Measurements from ENCODE around the gene GNA12.
"Not testable (repeated sequence)": the region's sequence is repeated elsewhere in the genome, so short reads cannot be mapped to it uniquely, and the experiment has no call there.

The GNA12 gene

GRCh38 chr7:2858621-2859020, 14.5 kb upstream of the GNA12 start:
- H3K4me3 ChIP-seq (ENCODE audit: low read length): no peak overlapping the region
- no peak overlapping the region for H3K27ac ChIP-seq (ENCODE audit: low read length)
- H3K4me1 ChIP-seq (ENCODE audit: low read length): peaks cover 5% of the 10 kb centered on the region
- no peaks in the 10 kb centered on the region for H3K9me2 ChIP-seq (replicated peaks; ENCODE audit: insufficient read depth, low read length)
- no peaks in the 10 kb centered on the region for H3K79me2 ChIP-seq (ENCODE audit: low read length)
- no peak overlapping the region for H3K4me2 ChIP-seq (ENCODE audit: low read depth, low read length)
- no peak overlapping the region for H3K9ac ChIP-seq (ENCODE audit: low read length)
- no peak overlapping the region for H2AFZ ChIP-seq (ENCODE audit: low read length)
- H3K9me3 ChIP-seq (replicated peaks; ENCODE audit: insufficient read depth, low read length): no peaks in the 10 kb centered on the region
- no peaks in the 10 kb centered on the region for H3F3A ChIP-seq (ENCODE audit: insufficient read depth, low read length)
- no peaks in the 10 kb centered on the region for H4K20me1 ChIP-seq (ENCODE audit: insufficient read depth, low read length)
- TF ChIP-seq CTCF (IDR thresholded peaks at IDR 0.05; ENCODE audit: low read length) (no peak), EZH2phosphoT487 (IDR thresholded peaks at IDR 0.05; ENCODE audit: low read length) (no peak)
- no peaks in the 10 kb centered on the region for H3K27me3 ChIP-seq (replicated peaks; ENCODE audit: insufficient read depth, low read length)
- no peaks in the 10 kb centered on the region for H3K36me3 ChIP-seq (replicated peaks; ENCODE audit: insufficient read depth, low read length)
- DNase-seq: no peak

GRCh38 chr7:2856388-2857169, 12.5 kb upstream of the GNA12 start:
- H3F3A ChIP-seq (ENCODE audit: insufficient read depth, low read length): no peaks in the 10 kb centered on the region
- H3K4me2 ChIP-seq (ENCODE audit: low read depth, low read length): no peak overlapping the region
- no peak overlapping the region for H3K4me3 ChIP-seq (ENCODE audit: low read length)
- no peak for DNase-seq
- H3K4me1 ChIP-seq (ENCODE audit: low read length): no peaks in the 10 kb centered on the region
- H3K79me2 ChIP-seq (ENCODE audit: low read length): no peaks in the 10 kb centered on the region
- H3K27ac ChIP-seq (ENCODE audit: low read length): no peak overlapping the region
- no peak overlapping the region for H3K9ac ChIP-seq (ENCODE audit: low read length)
- no peaks in the 10 kb centered on the region for H4K20me1 ChIP-seq (ENCODE audit: insufficient read depth, low read length)
- H3K36me3 ChIP-seq (replicated peaks; ENCODE audit: insufficient read depth, low read length): no peaks in the 10 kb centered on the region
- no peaks in the 10 kb centered on the region for H3K27me3 ChIP-seq (replicated peaks; ENCODE audit: insufficient read depth, low read length)
- TF ChIP-seq CTCF (IDR thresholded peaks at IDR 0.05; ENCODE audit: low read length) (no peak), EZH2phosphoT487 (IDR thresholded peaks at IDR 0.05; ENCODE audit: low read length) (no peak), EZH2 (optimal IDR thresholded peaks at IDR 0.05; ENCODE audit: low read depth, low read length) (no peak)
- H2AFZ ChIP-seq (ENCODE audit: low read length): no peak overlapping the region
- no peaks in the 10 kb centered on the region for H3K9me2 ChIP-seq (replicated peaks; ENCODE audit: insufficient read depth, low read length)
- H3K9me3 ChIP-seq (replicated peaks; ENCODE audit: insufficient read depth, low read length): no peaks in the 10 kb centered on the region

- DNase-seq: no peak
- H4K20me1 ChIP-seq (ENCODE audit: insufficient read depth, low read length): no peaks in the 10 kb centered on the region
- no peak for TF ChIP-seq CTCF (IDR thresholded peaks at IDR 0.05; ENCODE audit: low read length)
- no peak for TF ChIP-seq EZH2 (optimal IDR thresholded peaks at IDR 0.05; ENCODE audit: low read depth, low read length)
- no peak for TF ChIP-seq EZH2phosphoT487 (IDR thresholded peaks at IDR 0.05; ENCODE audit: low read length)
- H3K79me2 ChIP-seq (ENCODE audit: low read length): no peaks in the 10 kb centered on the region
- H3K9ac ChIP-seq (ENCODE audit: low read length): no peak overlapping the region
- H3K27me3 ChIP-seq (replicated peaks; ENCODE audit: insufficient read depth, low read length): no peaks in the 10 kb centered on the region
- no peaks in the 10 kb centered on the region for H3K9me2 ChIP-seq (replicated peaks; ENCODE audit: insufficient read depth, low read length)
- H2AFZ ChIP-seq (ENCODE audit: low read length): no peak overlapping the region
- H3K4me2 ChIP-seq (ENCODE audit: low read depth, low read length): no peak overlapping the region
- H3F3A ChIP-seq (ENCODE audit: insufficient read depth, low read length): no peaks in the 10 kb centered on the region
- H3K27ac ChIP-seq (ENCODE audit: low read length): no peak overlapping the region
- no peaks in the 10 kb centered on the region for H3K36me3 ChIP-seq (replicated peaks; ENCODE audit: insufficient read depth, low read length)
- no peaks in the 10 kb centered on the region for H3K9me3 ChIP-seq (replicated peaks; ENCODE audit: insufficient read depth, low read length)
- H3K4me1 ChIP-seq (ENCODE audit: low read length): no peaks in the 10 kb centered on the region
- no peak overlapping the region for H3K4me3 ChIP-seq (ENCODE audit: low read length)
These were observed 11.3 kb upstream of the GNA12 start for GRCh38 chr7:2855386-2855785.

- not testable (repeated sequence) for H4K20me1 ChIP-seq (ENCODE audit: insufficient read depth, low read length); H3K27me3 ChIP-seq (replicated peaks; ENCODE audit: insufficient read depth, low read length); H3F3A ChIP-seq (ENCODE audit: insufficient read depth, low read length); H3K4me2 ChIP-seq (ENCODE audit: low read depth, low read length); DNase-seq; H3K36me3 ChIP-seq (replicated peaks; ENCODE audit: insufficient read depth, low read length); H3K9me2 ChIP-seq (replicated peaks; ENCODE audit: insufficient read depth, low read length); H3K79me2 ChIP-seq (ENCODE audit: low read length); H3K27ac ChIP-seq (ENCODE audit: low read length); H3K9ac ChIP-seq (ENCODE audit: low read length); H3K4me1 ChIP-seq (ENCODE audit: low read length); H3K4me3 ChIP-seq (ENCODE audit: low read length); H3K9me3 ChIP-seq (replicated peaks; ENCODE audit: insufficient read depth, low read length); H2AFZ ChIP-seq (ENCODE audit: low read length)
These were observed 9.4 kb upstream of the GNA12 start for GRCh38 chr7:2853552-2853951.

All from MM.1S (cell line).